CD8-positive, alpha-beta memory T cell (primary cell): ENCODE data around the gene B3GALT4. TPM values are rescaled to one million over a fixed set of nuclear protein-coding genes. Genes with fewer than 3 reads are reported as not detected.

Experiments
- CTCF ChIA-PET: fragments of 350-600 bp; sonication (Branson Sonifier 250); formaldehyde crosslinking; loops from one replicate; lab custom pipeline; 2021; ENCODE audit warnings: antibody characterized with exemption; lab: Charles Lee
- POLR2A ChIA-PET: fragments of 350-600 bp; sonication (Branson Sonifier 250); formaldehyde crosslinking; loops from one replicate; lab custom pipeline; 2021; ENCODE audit warnings: antibody characterized with exemption; lab: Charles Lee
- DNase-seq, 5 donors: peaks; one replicate each; pipeline versions ENCODE4 v3.0.0 to v3.0.0-alpha.2; 2020 to 2022; ENCODE audit warnings: mixed read lengths in 1 of 5
- H3K27ac ChIP-seq: one replicate; pipeline ENCODE4 v1.7.0; 2013; ENCODE audit warnings: low read depth, mild to moderate bottlenecking, low read length, moderate library complexity
- H3K27me3 ChIP-seq: 2 replicates; pipeline ENCODE4 v1.7.0; 2013; ENCODE audit warnings: low read length, mild to moderate bottlenecking; ENCODE audit not compliant: insufficient read depth, poor library complexity, severe bottlenecking
- H3K36me3 ChIP-seq: 2 replicates; pipeline ENCODE4 v1.7.0; 2013; ENCODE audit warnings: mild to moderate bottlenecking, low read length, moderate library complexity; ENCODE audit not compliant: insufficient read depth
- H3K4me1 ChIP-seq: 2 replicates; pipeline ENCODE4 v1.7.0; 2013; ENCODE audit warnings: mild to moderate bottlenecking, low read length, moderate library complexity; ENCODE audit not compliant: insufficient read depth
- H3K4me3 ChIP-seq: 2 replicates; pipeline ENCODE4 v1.7.0; 2013; ENCODE audit warnings: mild to moderate bottlenecking, low read length
- H3K9me3 ChIP-seq: 2 replicates; pipeline ENCODE4 v1.7.0; 2013; ENCODE audit warnings: mild to moderate bottlenecking, low read length
- H3K27ac Mint-ChIP-seq, 8 donors: one replicate each; pipeline ENCODE4 v1.8.0; 2020 to 2021; ENCODE audit warnings: mixed read lengths in 8 of 8, mild to moderate bottlenecking in 6 of 8, inconsistent platforms in 3 of 8, moderate library complexity in 3 of 8
- H3K27me3 Mint-ChIP-seq, 2 donors: one replicate each; pipeline ENCODE4 v1.8.0; 2020 to 2021; ENCODE audit warnings: mixed read lengths in 2 of 2, mild to moderate bottlenecking in 1 of 2, moderate library complexity in 1 of 2
- H3K36me3 Mint-ChIP-seq, 3 donors: one replicate each; pipeline ENCODE4 v1.8.0; 2020 to 2021; ENCODE audit warnings: mixed read lengths in 3 of 3, inconsistent platforms in 1 of 3, mild to moderate bottlenecking in 1 of 3
- H3K4me1 Mint-ChIP-seq, 3 donors: one replicate each; pipeline ENCODE4 v1.8.0; 2020 to 2021; ENCODE audit warnings: mixed read lengths in 3 of 3, inconsistent platforms in 1 of 3, mild to moderate bottlenecking in 1 of 3
- H3K4me3 Mint-ChIP-seq, 7 donors: one replicate each; pipeline ENCODE4 v1.8.0; 2020 to 2021; ENCODE audit warnings: mixed read lengths in 7 of 7, mild to moderate bottlenecking in 6 of 7, moderate library complexity in 4 of 7, inconsistent platforms in 2 of 7
- H3K9me3 Mint-ChIP-seq, 5 donors: one replicate each; pipeline ENCODE4 v1.8.0; 2020 to 2022; ENCODE audit warnings: mixed read lengths in 5 of 5, mild to moderate bottlenecking in 3 of 5, moderate library complexity in 2 of 5, inconsistent platforms in 1 of 5
- polyA plus RNA-seq: library from polyadenylated mRNA; unstranded; fragments of 300-500 nt; fragmentation: Illumina TruSeq; gene quantifications from one replicate; pipeline ENCODE4 v1.2.3, GENCODE V29; 2021
- total RNA-seq, 2 experiments: library from RNA; stranded (reverse); gene quantifications; one replicate each; pipeline ENCODE4 v1.2.3, GENCODE V29; 2021

B3GALT4 gene
- total and polyA plus RNA-seq, 3 experiments from 2014 or later, result 6.1 to 35.3 (median 7.0) TPM

- Histone ChIP-seq H3K27ac (no peak overlapping the region), H3K4me3 (no peak overlapping the region), H3K4me1 (peaks cover 11% of the 10 kb centered on the region), H3K9me3 (no peaks in the 10 kb centered on the region), H3K36me3 (peaks cover 27% of the 10 kb centered on the region), H3K27me3 (no peaks in the 10 kb centered on the region)
- Mint-ChIP-seq H3K27ac (peak overlapping the region in 6 of 8 donors; percentile 26 to 85 (median 62)), H3K9me3 (no peaks in the 10 kb centered on the region), H3K27me3 (peaks cover 0 to 5% of the 10 kb centered on the region in 2 donors), H3K4me1 (peaks cover 29 to 41% (median 34%) of the 10 kb centered on the region in 3 donors), H3K36me3 (peaks cover 0 to 74% (median 15%) of the 10 kb centered on the region in 3 donors), H3K4me3 (peak overlapping the region in 4 of 7 donors; percentile 74 to 99 (median 91))
- no peak for DNase-seq
- ChIA-PET CTCF (interaction anchor here (0.6 to 4.2 kb wide), 2 partner anchors 18 to 48 kb away, joined by 3 to 33 read pairs; partner anchors contain the start of gene B3GALT4), POLR2A (interaction anchor here (1.4 kb wide), 1 partner anchor 24 kb away, joined by 3 read pairs; the partner anchor contains the start of genes RPS18 and VPS52)
Observed at GRCh38 chr6:33295621-33296369, 18.9 kb downstream of the B3GALT4 start.

GRCh38 chr6:33296797-33297405 lies 20.0 kb downstream of the B3GALT4 start:
- POLR2A ChIA-PET, result interaction anchor here (0.8 to 1.4 kb wide), 2 partner anchors 20 to 25 kb away, joined by 3 to 6 read pairs; partner anchors contain the start of genes B3GALT4, RPS18 and VPS52
- H3K36me3 ChIP-seq, result peaks cover 22% of the 10 kb centered on the region

GRCh38 chr6:33297406-33297955 lies 20.6 kb downstream of the B3GALT4 start:
- Mint-ChIP-seq H3K36me3 (peaks cover 0 to 73% (median 11%) of the 10 kb centered on the region in 3 donors), H3K27ac (peak overlapping the region; percentile 54 to 96 (median 85)), H3K4me3 (peak overlapping the region; percentile 52 to 99 (median 98)), H3K4me1 (peaks cover 31 to 44% (median 31%) of the 10 kb centered on the region in 3 donors), H3K27me3 (peaks cover 0 to 5% of the 10 kb centered on the region in 2 donors), H3K9me3 (no peaks in the 10 kb centered on the region)
- ChIA-PET POLR2A (interaction anchor here (0.8 to 2.7 kb wide), 4 partner anchors 19 to 26 kb away, joined by 3 to 22 read pairs (median 5); partner anchors contain the start of genes B3GALT4, RPS18 and VPS52), CTCF (interaction anchor here (1.6 to 4.2 kb wide), 2 partner anchors 20 to 26 kb away, joined by 4 to 33 read pairs; partner anchors contain the start of genes B3GALT4, RPS18 and VPS52)
- Histone ChIP-seq H3K4me3 (no peak overlapping the region), H3K36me3 (peaks cover 16% of the 10 kb centered on the region), H3K27me3 (no peaks in the 10 kb centered on the region), H3K9me3 (no peaks in the 10 kb centered on the region), H3K4me1 (peaks cover 11% of the 10 kb centered on the region), H3K27ac (peak overlapping the region; percentile 54)
- DNase-seq, result no peak

More at GRCh38 chr6:33296797-33297405, 20.0 kb downstream of the B3GALT4 start:
- H3K4me1 ChIP-seq, result peaks cover 11% of the 10 kb centered on the region
- H3K27me3 ChIP-seq, result no peaks in the 10 kb centered on the region
- peak overlapping the region; percentile 54 for H3K27ac ChIP-seq
- DNase-seq, result no peak
- peak overlapping the region; percentile 52 to 99 (median 98) for H3K4me3 Mint-ChIP-seq
- peaks cover 0 to 73% (median 13%) of the 10 kb centered on the region in 3 donors for H3K36me3 Mint-ChIP-seq
- peaks cover 0 to 5% of the 10 kb centered on the region in 2 donors for H3K27me3 Mint-ChIP-seq
- H3K9me3 Mint-ChIP-seq, result no peaks in the 10 kb centered on the region
- no peaks in the 10 kb centered on the region for H3K9me3 ChIP-seq
- no peak overlapping the region for H3K4me3 ChIP-seq
- peaks cover 31 to 43% (median 31%) of the 10 kb centered on the region in 3 donors for H3K4me1 Mint-ChIP-seq
- CTCF ChIA-PET, result interaction anchor here (1.6 to 4.2 kb wide), 2 partner anchors 19 to 25 kb away, joined by 4 to 33 read pairs; partner anchors contain the start of genes B3GALT4, RPS18 and VPS52
- peak overlapping the region; percentile 16 to 89 (median 76) for H3K27ac Mint-ChIP-seq

GRCh38 chr6:33297956-33298772 lies 21.2 kb downstream of the B3GALT4 start:
- Histone ChIP-seq H3K27me3 (no peaks in the 10 kb centered on the region), H3K36me3 (peaks cover 13% of the 10 kb centered on the region), H3K4me3 (peak overlapping the region; percentile 99), H3K4me1 (peaks cover 11% of the 10 kb centered on the region), H3K9me3 (no peaks in the 10 kb centered on the region), H3K27ac (peak overlapping the region; percentile 89)
- H3K36me3 Mint-ChIP-seq, result peaks cover 0 to 68% (median 10%) of the 10 kb centered on the region in 3 donors
- H3K27ac Mint-ChIP-seq, result peak overlapping the region; percentile 94 to 100 (median 98)
- ChIA-PET POLR2A (interaction anchor here (0.6 to 2.7 kb wide), 9 partner anchors 8 to 46 kb away, joined by 4 to 24 read pairs (median 17); partner anchors contain the start of genes B3GALT4, PFDN6, RPS18 and TAPBP), CTCF (interaction anchor here (1.5 to 4.2 kb wide), 4 partner anchors 14 to 49 kb away, joined by 4 to 33 read pairs (median 8); partner anchors contain the start of genes B3GALT4, RPS18 and VPS52)
- H3K4me1 Mint-ChIP-seq, result peaks cover 31 to 44% (median 31%) of the 10 kb centered on the region in 3 donors
- DNase-seq, result peak; percentile 27 to 79 (median 62)
- peak overlapping the region; percentile 98 to 100 (median 99) for H3K4me3 Mint-ChIP-seq
- H3K27me3 Mint-ChIP-seq, result peaks cover 0 to 5% of the 10 kb centered on the region in 2 donors
- no peaks in the 10 kb centered on the region for H3K9me3 Mint-ChIP-seq

- H3K36me3 ChIP-seq, result peaks cover 12% of the 10 kb centered on the region
- H3K27me3 ChIP-seq, result no peaks in the 10 kb centered on the region
- peaks cover 11% of the 10 kb centered on the region for H3K4me1 ChIP-seq
- Mint-ChIP-seq H3K36me3 (peaks cover 0 to 68% (median 12%) of the 10 kb centered on the region in 3 donors), H3K27ac (peak within 1 kb of the TSS; percentile 94 to 100 (median 99)), H3K4me3 (peak within 1 kb of the TSS; percentile 98 to 100 (median 99)), H3K27me3 (peaks cover 0 to 5% of the 10 kb centered on the region in 2 donors), H3K4me1 (peaks cover 34 to 49% (median 34%) of the 10 kb centered on the region in 3 donors), H3K9me3 (no peaks in the 10 kb centered on the region)
- ChIA-PET CTCF (interaction anchor here (0.7 to 4.2 kb wide), 17 partner anchors 9 to 127 kb away, joined by 3 to 35 read pairs (median 4); partner anchors contain the start of genes B3GALT4, PFDN6, RPS18 and VPS52), POLR2A (interaction anchor here (0.6 to 2.7 kb wide), 11 partner anchors 9 to 677 kb away, joined by 3 to 30 read pairs (median 17); partner anchors contain the start of genes B3GALT4, PFDN6, RPS18 and TAPBP)
- H3K27ac ChIP-seq, result peak within 1 kb of the TSS; percentile 89
- peak within 1 kb of the TSS; percentile 99 for H3K4me3 ChIP-seq
- no peaks in the 10 kb centered on the region for H3K9me3 ChIP-seq
- peak in 3 of 5 donors; percentile 56 to 80 (median 58) for DNase-seq
Observed at GRCh38 chr6:33298773-33299236, 21.9 kb downstream of the B3GALT4 start, which contains the start of gene RGL2. Gene RGL2 (minus strand): TSS chr6:33298942. CDS start chr6:33298610, 332 bp downstream.

GRCh38 chr6:33299237-33299944 lies 22.5 kb downstream of the B3GALT4 start:
- DNase-seq, result peak; percentile 88 to 95 (median 90)
- H3K9me3 Mint-ChIP-seq, result no peaks in the 10 kb centered on the region
- H3K4me1 Mint-ChIP-seq, result peaks cover 34 to 52% (median 36%) of the 10 kb centered on the region in 3 donors
- peak overlapping the region; percentile 94 to 100 (median 99) for H3K27ac Mint-ChIP-seq
- no peaks in the 10 kb centered on the region for H3K27me3 ChIP-seq
- ChIA-PET POLR2A (interaction anchor here (0.5 to 2.7 kb wide), 13 partner anchors 10 to 678 kb away, joined by 3 to 30 read pairs (median 9); partner anchors contain the start of genes B3GALT4, PFDN6, RING1 and RPS18), CTCF (interaction anchor here (0.6 to 4.2 kb wide), 18 partner anchors 9 to 127 kb away, joined by 3 to 35 read pairs (median 4); partner anchors contain the start of genes B3GALT4, PFDN6, RPS18 and VPS52)
- peak overlapping the region; percentile 99 for H3K4me3 ChIP-seq
- H3K36me3 ChIP-seq, result peaks cover 18% of the 10 kb centered on the region
- H3K9me3 ChIP-seq, result no peaks in the 10 kb centered on the region
- H3K27me3 Mint-ChIP-seq, result peaks cover 0 to 5% of the 10 kb centered on the region in 2 donors
- peaks cover 11% of the 10 kb centered on the region for H3K4me1 ChIP-seq
- peaks cover 0 to 68% (median 9%) of the 10 kb centered on the region in 3 donors for H3K36me3 Mint-ChIP-seq
- peak overlapping the region; percentile 89 for H3K27ac ChIP-seq
- peak overlapping the region; percentile 98 to 100 (median 99) for H3K4me3 Mint-ChIP-seq
